ENCODE results near the gene MSMB. TPM values are rescaled to one million over a fixed set of nuclear protein-coding genes. Genes with fewer than 3 reads are reported as not detected.

Gene MSMB
- total and polyA plus RNA-seq, 9 of the 15 experiments (the other 6 are each of a cell fraction or from before 2014, with no cell fraction given), result 0.21 to 0.60 TPM; not detected in 7

GRCh38 chr10:46033602-46034011 lies 12.5 kb downstream of the MSMB start (continued):
- TF ChIP-seq CLOCK (CRISPR knock-in tag; IDR thresholded peaks at IDR 0.05; ENCODE audit: borderline replicate concordance) (no peak), ZC3H4 (CRISPR knock-in tag; IDR thresholded peaks at IDR 0.05; ENCODE audit: borderline replicate concordance) (no peak), ZNF75A (CRISPR knock-in tag; IDR thresholded peaks at IDR 0.05) (no peak), NR2C2 (CRISPR knock-in tag; IDR thresholded peaks at IDR 0.05) (no peak), NR2C2 (tag; IDR thresholded peaks at IDR 0.05) (no peak), RFX5 (IDR thresholded peaks at IDR 0.05; ENCODE audit: low read depth, low read length) (no peak), ZNF695 (CRISPR knock-in tag; IDR thresholded peaks at IDR 0.05) (no peak), MCM2 (IDR thresholded peaks at IDR 0.05; ENCODE audit: low read depth) (no peak), AFF1 (IDR thresholded peaks at IDR 0.05; ENCODE audit: low read depth in 1 of 2, partially characterized antibody in 2 of 2) (no peak), NEUROD1 (IDR thresholded peaks at IDR 0.05; ENCODE audit: borderline replicate concordance, low read depth, low read length, partially characterized antibody) (no peak)
